Femur (tissue), 1 donor: ENCODE data around the gene SWT1.
"Not testable (repeated sequence)": the region's sequence is repeated elsewhere in the genome, so short reads cannot be mapped to it uniquely, and the experiment has no call there.

Experiments
- DNase-seq: peaks from one replicate; pipeline ENCODE4 v3.0.0-alpha.2; 2017

The SWT1 gene

DNA sequence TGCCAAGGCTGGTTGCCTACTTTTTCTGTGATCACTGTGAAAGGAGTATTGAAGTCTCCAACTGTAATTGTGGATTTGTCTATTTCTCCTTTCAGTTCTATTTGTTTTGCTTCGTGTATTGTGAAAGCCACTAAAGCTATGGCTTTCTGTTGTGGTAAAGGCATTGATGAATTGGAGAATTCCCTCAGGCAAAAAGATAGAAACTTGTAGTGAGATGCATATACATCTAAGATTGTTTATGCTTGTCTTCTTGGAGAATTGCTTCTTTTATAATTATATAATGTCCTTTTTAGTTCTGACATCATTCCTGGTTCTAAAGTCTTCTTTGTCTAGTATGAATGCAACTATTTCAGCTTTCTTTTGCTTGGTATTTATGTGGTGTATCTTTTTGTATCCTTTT is 36.8 kb downstream of the SWT1 start:
- no peak for DNase-seq

DNA sequence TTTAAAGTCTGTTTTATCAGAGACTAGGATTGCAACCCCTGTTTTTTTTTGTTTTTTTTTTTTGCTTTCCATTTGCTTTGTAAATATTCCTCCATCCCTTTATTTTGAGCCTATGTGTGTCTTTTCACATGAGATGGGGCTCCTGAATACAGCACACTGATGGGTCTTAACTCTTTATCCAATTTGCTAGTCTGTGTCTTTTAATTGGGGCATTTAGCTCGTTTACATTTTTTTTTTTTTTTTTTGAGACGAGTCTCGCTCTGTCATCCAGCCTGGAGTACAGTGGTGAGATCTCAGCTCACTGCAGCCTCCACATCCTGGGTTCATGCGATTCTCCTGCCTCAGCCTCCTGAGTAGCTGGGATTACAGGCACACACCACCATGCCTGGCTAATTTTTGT is 41.7 kb downstream of the SWT1 start:
- not testable (repeated sequence) for DNase-seq

GRCh38 chr1:185200889-185201288 is 43.9 kb downstream of the SWT1 start:
- DNase-seq: no peak

DNA sequence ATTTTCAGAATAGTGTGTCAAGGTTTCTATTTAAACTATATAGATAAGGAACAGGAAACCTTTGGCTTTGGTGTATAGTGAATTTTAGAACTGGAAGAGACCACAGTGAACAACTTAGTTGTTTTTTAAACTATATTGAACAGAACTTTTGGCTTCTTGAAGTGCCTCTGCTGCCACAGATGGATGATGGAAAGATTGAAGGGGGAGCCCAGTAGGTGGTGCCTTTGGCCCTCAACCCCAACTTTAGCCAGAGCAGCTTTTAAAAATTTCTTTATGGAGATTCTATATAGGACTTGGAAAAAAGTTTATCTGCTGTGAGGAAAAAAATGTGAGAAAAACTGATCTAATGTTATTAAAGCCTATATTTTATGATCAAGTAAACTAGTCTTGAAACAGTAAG is 50.2 kb downstream of the SWT1 start:
- DNase-seq: no peak

GRCh38 chr1:185207980-185208602 is 51.1 kb downstream of the SWT1 start:
- DNase-seq: no peak

- DNase-seq: no peak
Observed at GRCh38 chr1:185208626-185209180, 51.7 kb downstream of the SWT1 start.

DNA sequence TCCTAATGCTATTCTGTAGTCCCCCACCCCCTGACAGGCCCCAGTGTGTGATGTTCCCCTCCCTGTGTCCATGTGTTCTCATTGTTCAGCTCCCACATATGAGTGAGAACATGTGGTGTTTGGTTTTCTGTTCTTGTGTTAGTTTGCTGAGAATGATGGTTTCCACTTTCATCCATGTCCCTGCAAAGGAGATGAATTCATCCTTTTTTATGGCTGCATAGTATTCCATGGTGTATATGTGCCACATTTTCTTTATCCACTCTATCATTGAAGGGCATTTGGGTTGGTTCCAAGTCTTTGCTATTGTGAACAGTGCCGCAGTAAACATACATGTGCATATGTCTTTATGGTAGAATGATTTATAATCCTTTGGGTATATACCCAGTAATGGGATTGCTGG is 52.4 kb downstream of the SWT1 start:
- not testable (repeated sequence) for DNase-seq

DNA sequence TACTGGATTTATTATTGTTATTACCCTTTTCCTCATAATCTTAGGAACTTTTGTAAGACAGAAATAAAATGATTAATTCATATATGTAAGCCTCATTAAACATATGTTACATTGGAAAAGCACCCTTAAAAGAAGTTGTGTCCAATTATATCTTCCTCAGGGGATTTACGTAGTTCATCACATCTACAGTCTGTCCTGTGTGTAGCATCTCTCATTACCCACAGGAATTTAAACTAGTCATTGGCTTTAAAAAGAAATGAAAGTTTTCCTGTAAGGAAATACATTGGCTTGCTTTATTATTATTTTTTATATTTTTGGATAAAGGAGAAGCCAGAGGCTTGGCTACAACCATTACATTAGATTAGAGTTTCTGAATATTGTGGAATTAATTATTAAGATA is 56.1 kb downstream of the SWT1 start:
- no peak for DNase-seq

GRCh38 chr1:185215911-185216310 is 58.9 kb downstream of the SWT1 start:
- no peak for DNase-seq

- no peak for DNase-seq
Observed at GRCh38 chr1:185224132-185224531, 67.2 kb downstream of the SWT1 start.

DNA sequence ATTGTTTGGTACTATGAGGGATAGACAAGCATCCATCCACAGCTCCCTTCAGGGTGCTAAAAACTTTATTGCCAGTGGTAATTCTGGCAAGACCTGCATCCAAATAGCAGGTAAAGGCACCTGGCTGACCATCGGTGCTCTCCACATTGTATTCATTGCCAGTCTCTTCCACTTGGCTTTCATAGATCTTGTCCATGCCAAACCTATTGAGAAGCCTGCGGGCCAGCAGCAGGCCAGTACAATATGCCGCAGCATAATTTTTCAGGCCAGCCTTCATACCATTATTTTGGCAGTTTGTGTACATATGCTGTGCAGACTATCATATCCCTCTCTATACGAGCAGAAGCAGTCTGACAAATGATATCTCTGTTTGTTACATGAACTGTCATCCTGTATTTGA is 70.2 kb downstream of the SWT1 start:
- no peak for DNase-seq

- no peak for DNase-seq
Observed at GRCh38 chr1:185228979-185229378, 72.0 kb downstream of the SWT1 start.

DNA sequence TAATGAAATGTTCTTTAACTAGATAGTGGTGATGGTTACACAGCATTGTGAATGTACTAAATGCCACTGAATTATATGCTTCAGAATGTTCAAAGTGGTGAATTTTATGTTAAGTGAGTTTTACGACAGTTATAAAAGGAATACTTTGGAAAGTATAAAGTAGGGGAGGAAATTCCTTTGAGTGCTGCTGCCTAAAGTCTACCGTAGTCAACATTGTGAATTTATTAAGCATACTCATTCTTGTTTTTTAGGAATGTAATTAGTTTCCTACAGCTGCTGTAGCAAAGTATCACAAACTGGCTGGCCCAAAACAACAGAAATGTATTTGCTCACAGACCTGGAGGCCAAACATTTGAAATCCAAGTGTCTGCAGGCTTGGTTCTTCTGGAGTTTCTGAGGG is 73.0 kb downstream of the SWT1 start:
- DNase-seq: no peak

- no peak for DNase-seq
Observed at GRCh38 chr1:185232874-185233273, 75.9 kb downstream of the SWT1 start.

- not testable (repeated sequence) for DNase-seq
Observed at GRCh38 chr1:185234183-185234582, 77.2 kb downstream of the SWT1 start.

DNA sequence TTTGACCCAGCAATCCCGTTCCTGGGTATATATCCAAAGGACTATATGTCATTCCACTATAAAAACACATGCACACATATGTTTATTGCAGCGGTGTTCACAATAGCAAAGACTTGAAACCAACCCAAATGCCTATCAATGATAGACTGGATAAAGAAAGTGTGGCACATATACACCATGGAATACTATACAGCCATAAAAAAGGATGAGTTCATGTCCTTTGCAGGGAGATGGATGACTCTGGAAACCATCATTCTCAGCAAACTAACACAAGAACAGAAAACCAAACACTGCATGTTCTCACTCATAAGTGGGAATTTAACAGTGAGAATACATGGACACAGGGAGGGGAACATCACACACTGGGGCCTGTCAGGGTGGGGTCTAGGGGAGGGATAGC is 80.2 kb downstream of the SWT1 start:
- DNase-seq: not testable (repeated sequence)

DNA sequence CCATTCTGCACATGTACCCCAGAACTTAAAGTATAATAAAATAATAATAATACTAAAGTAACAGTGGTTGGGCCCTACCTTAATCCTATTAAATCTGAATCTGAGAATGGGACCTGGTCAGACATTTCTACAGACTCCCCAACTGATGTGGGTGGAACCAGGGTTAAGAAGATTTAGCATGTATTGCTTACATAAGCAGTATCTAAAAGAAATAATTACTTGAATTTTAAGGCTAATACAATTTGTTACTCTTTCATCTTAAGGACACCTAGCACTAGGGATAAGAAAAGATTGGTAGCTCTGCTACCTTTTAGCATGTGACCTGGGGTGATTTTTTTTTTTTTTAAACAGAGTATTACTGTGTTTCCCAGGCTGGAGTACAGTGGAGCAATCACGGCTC is 80.7 kb downstream of the SWT1 start:
- DNase-seq: no peak

GRCh38 chr1:185238447-185238846 is 81.5 kb downstream of the SWT1 start:
- no peak for DNase-seq

GRCh38 chr1:185239861-185240260 is 82.9 kb downstream of the SWT1 start:
- DNase-seq: no peak

- no peak for DNase-seq
Observed at GRCh38 chr1:185241127-185241526, 84.2 kb downstream of the SWT1 start.

GRCh38 chr1:185244015-185244747 is 87.2 kb downstream of the SWT1 start:
- no peak for DNase-seq

- DNase-seq: no peak
Observed at GRCh38 chr1:185245466-185245865, 88.5 kb downstream of the SWT1 start.

- DNase-seq: no peak
Observed at GRCh38 chr1:185249563-185249962, 92.6 kb downstream of the SWT1 start.

DNA sequence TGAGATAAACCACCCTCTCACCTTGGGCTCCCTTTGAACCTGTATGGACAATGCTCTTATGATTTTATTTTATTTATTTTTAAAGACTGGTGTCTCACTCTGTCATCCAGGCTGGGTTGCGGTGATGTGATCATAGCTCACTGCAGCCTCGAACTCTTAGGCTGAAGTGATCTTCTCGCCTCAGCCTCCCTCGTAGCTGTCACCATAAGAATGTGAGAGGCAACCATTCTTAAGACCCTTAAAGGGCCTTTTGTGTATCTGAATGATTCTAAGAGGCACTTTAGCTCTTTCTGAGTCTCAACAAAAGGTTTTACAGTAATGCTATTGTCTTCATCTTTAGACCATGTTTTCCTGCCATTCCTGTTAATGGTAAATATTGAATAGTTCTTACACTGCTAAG is 93.1 kb downstream of the SWT1 start:
- DNase-seq: no peak

DNA sequence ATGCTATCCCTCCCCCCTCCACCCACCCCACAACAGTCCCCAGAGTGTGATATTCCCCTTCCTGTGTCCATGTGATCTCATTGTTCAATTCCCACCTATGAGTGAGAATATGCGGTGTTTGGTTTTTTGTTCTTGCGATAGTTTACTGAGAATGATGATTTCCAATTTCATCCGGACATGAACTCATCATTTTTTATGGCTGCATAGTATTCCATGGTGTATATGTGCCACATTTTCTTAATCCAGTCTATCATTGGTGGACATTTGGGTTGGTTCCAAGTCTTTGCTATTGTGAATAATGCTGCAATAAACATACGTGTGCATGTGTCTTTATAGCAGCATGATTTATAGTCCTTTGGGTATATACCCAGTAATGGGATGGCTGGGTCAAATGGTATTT is 95.0 kb downstream of the SWT1 start:
- not testable (repeated sequence) for DNase-seq
